WERI-Rb-1 (cell line): Measurements from ENCODE around the gene SLC25A13.

Source experiments
- DNase-seq: peaks from one replicate; pipeline ENCODE4 v3.0.0-alpha.2; 2020
- H3K27ac ChIP-seq: fragments of 250-450 bp; sonication (Bioruptor Pico); 2 replicates; pipeline ENCODE4 v1.5.1; 2020; ENCODE audit warnings: mild to moderate bottlenecking, moderate library complexity
- H3K27me3 ChIP-seq: fragments of 250-450 bp; sonication (Bioruptor Pico); 2 replicates; pipeline ENCODE4 v1.5.1; 2021; ENCODE audit warnings: mild to moderate bottlenecking, low read depth, moderate library complexity; ENCODE audit not compliant: insufficient read depth, severe bottlenecking
- H3K36me3 ChIP-seq: fragments of 250-450 bp; sonication (Bioruptor Pico); 2 replicates; pipeline ENCODE4 v1.5.1; 2020; ENCODE audit warnings: mild to moderate bottlenecking, moderate library complexity
- H3K4me3 ChIP-seq: 2 replicates; pipeline ENCODE4 v1.5.1; 2011; ENCODE audit warnings: low read depth, mild to moderate bottlenecking, control low read depth, low read length
- H3K9me3 ChIP-seq: fragments of 250-450 bp; sonication (Bioruptor Pico); 2 replicates; pipeline ENCODE4 v1.5.1; 2021; ENCODE audit warnings: mild to moderate bottlenecking, moderate library complexity; ENCODE audit not compliant: severe bottlenecking
- CTCF ChIP-seq: IDR thresholded peaks from 2 replicates; pipeline ENCODE4 v1.5.1; 2011; ENCODE audit warnings: low read depth, mild to moderate bottlenecking, control low read depth, inconsistent platforms, low read length

SLC25A13 gene

DNA sequence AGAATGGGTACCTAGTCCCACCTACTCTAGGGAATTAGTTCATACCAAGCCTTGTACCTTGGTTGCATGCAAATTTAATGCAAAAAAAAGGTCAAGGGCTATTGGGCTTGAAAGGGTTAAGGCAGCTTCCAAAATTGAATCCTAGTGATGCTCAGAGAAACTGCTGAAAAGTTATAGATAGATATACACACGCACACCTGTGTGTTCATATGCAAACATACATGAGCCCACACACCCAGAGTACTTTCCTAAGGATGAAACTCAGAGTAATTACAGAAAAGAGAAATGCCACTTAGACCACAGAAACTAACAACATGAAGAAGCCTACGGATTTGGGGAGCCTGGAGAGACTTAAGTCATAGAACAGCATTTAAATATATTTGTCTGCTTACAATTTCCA, 1.5 kb downstream of the SLC25A13 start:
- no peak for TF ChIP-seq CTCF
- DNase-seq = no peak
- H3K27ac ChIP-seq = no peak overlapping the region
- no peaks in the 10 kb centered on the region for H3K9me3 ChIP-seq
- peaks cover 5% of the 10 kb centered on the region; the same call in 1 of the 2 replicates for H3K36me3 ChIP-seq
- no peaks in the 10 kb centered on the region for H3K27me3 ChIP-seq
- no peak overlapping the region for H3K4me3 ChIP-seq

DNA sequence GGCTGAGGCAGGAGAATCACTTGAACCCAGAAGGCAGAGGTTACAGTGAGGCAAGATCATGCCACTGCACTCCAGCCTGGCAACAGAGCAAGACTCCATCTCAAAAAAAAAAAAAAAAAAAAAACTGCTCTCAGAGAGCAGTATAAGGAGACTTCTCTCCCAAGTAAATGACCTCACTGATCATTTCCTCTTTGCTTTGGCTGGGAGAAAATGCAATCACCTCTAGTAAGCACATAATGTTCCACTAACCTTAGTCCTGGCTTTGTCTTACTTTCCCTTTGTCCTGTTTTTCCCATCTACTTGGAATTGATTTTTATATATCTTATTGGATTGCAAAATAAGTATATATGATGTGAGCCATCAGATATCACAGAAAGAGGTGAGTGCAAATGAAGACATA, 2.5 kb downstream of the SLC25A13 start:
- Histone ChIP-seq H3K27me3 (no peaks in the 10 kb centered on the region), H3K4me3 (no peak overlapping the region), H3K36me3 (peaks cover 5% of the 10 kb centered on the region; the same call in 1 of the 2 replicates), H3K27ac (no peak overlapping the region), H3K9me3 (no peaks in the 10 kb centered on the region)
- no peak for DNase-seq
- no peak for TF ChIP-seq CTCF

DNA sequence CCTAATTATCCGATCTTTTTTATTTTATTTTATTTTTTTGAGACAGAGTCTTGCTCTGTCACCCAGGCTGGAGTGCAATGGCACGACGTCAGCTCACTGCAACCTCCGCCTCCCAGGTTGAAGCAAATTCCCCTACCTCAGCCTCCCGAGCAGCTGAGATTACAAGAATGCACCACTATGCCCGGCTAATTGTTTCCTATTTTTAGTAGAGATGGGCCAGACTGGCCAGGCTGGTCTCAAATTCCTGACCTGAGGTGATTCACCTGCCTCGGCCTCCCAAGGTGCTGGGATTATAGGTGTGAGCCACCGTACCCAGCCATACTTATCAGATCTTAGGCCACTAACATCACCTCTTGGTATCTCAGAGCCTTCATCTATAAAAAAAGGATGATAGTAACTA, 4.9 kb downstream of the SLC25A13 start:
- no peak for TF ChIP-seq CTCF
- no peak overlapping the region for H3K4me3 ChIP-seq
- H3K9me3 ChIP-seq = no peaks in the 10 kb centered on the region
- no peak overlapping the region for H3K27ac ChIP-seq
- no peaks in the 10 kb centered on the region for H3K27me3 ChIP-seq
- H3K36me3 ChIP-seq = peaks cover 14% of the 10 kb centered on the region
- no peak for DNase-seq

DNA sequence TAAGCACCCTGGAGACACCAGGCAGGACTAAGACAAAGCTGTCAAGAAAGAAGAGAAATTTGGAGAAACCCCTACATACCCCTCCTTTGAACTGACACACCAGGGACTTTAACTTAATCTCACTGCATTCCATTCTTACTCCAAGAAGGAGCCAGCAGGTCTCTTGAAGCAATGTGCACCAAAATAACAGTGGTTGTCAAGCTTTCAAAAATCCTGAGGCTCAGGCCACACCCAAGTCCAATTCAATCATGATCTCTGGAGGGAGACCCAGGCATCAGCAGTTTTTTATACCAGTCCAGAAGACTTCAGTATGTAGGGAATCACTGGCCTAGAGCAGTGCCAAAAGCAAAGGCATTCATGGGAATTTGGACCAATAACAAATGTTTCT, 6.8 kb downstream of the SLC25A13 start:
- Histone ChIP-seq H3K27me3 (no peaks in the 10 kb centered on the region), H3K4me3 (no peak overlapping the region), H3K27ac (no peak overlapping the region), H3K36me3 (peaks cover 9% of the 10 kb centered on the region), H3K9me3 (no peaks in the 10 kb centered on the region)
- no peak for DNase-seq
- TF ChIP-seq CTCF = no peak

- Histone ChIP-seq H3K9me3 (no peaks in the 10 kb centered on the region), H3K27me3 (no peaks in the 10 kb centered on the region), H3K36me3 (peaks cover 9% of the 10 kb centered on the region), H3K27ac (no peak overlapping the region), H3K4me3 (no peak overlapping the region)
- DNase-seq = no peak
- TF ChIP-seq CTCF = no peak
These were observed 7.3 kb downstream of the SLC25A13 start for GRCh38 chr7:96314402-96315124.

DNA sequence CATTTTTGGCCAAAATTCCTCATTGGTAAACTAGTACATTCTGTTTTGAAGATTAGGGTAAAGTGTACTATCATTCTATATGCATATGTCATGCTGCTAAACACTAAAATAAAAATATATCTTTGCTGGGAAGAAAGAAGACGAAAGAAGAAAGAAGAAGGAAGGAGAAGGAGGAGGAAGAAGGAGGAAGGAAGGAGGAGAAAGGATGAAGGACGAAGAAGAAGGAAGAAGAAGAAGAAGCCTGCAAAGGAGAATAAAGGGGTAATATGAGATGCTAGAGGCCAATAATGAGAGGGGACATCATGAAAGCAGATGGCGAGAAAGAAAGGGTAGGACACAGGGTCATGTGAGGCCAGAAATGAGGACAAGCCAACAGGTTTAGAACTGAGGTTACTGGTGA, 8.0 kb downstream of the SLC25A13 start:
- Histone ChIP-seq H3K36me3 (peaks cover 9% of the 10 kb centered on the region), H3K27me3 (no peaks in the 10 kb centered on the region), H3K27ac (no peak overlapping the region), H3K9me3 (no peaks in the 10 kb centered on the region), H3K4me3 (no peak overlapping the region)
- TF ChIP-seq CTCF = no peak
- DNase-seq = no peak
